ENCODE measurements around the gene RELL2. TPM values are rescaled to one million over a fixed set of nuclear protein-coding genes. Genes with fewer than 3 reads are reported as not detected.

RELL2 gene
- total and polyA plus RNA-seq, 7 donors: 0.11 to 1.5 (median 0.62) TPM; not detected in 1

DNA sequence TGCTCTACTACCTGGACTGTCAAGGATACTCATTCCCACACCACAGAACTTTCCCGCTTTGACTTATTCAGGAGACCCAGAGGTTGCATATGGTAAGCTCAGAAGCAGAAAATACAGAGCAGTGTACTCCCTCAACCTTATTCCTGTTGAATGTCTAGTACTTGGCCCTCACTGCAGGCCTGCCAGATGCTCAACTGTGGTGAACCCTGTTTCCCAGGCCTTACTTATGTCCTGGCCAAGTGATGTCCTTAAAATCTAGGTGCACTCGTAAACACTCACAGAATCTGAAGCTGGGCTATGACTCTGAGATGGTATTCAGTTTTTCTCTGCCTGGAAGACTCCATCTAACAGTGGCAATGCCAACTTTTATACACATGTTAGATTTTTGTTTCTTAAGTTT is 39.0 kb upstream of the RELL2 start:
- no peak for DNase-seq
- peak in 2 of 4 donors; percentile 56 to 63 for ATAC-seq
- WGBS, 3 donors: 61 to 80% (median 64%) methylated on average over 2 of the region's 2 CpGs
- Histone ChIP-seq H3K27ac (peak overlapping the region; percentile 95), H3K27me3 (ENCODE audit: insufficient read depth in 3 of 3, low read length in 2 of 3) (no peaks in the 10 kb centered on the region), H3K4me3 (peak overlapping the region; percentile 23), H3K36me3 (ENCODE audit: insufficient read depth in 1 of 2, low read depth in 1 of 2) (peaks cover 0 to 15% of the 10 kb centered on the region in 2 donors), H3K4me1 (peaks cover 81% of the 10 kb centered on the region), H3K9me3 (no peaks in the 10 kb centered on the region)
- TF ChIP-seq, protein P1, sequence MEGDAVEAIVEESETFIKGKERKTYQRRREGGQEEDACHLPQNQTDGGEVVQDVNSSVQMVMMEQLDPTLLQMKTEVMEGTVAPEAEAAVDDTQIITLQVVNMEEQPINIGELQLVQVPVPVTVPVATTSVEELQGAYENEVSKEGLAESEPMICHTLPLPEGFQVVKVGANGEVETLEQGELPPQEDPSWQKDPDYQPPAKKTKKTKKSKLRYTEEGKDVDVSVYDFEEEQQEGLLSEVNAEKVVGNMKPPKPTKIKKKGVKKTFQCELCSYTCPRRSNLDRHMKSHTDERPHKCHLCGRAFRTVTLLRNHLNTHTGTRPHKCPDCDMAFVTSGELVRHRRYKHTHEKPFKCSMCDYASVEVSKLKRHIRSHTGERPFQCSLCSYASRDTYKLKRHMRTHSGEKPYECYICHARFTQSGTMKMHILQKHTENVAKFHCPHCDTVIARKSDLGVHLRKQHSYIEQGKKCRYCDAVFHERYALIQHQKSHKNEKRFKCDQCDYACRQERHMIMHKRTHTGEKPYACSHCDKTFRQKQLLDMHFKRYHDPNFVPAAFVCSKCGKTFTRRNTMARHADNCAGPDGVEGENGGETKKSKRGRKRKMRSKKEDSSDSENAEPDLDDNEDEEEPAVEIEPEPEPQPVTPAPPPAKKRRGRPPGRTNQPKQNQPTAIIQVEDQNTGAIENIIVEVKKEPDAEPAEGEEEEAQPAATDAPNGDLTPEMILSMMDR (IDR thresholded peaks at IDR 0.05): no peak
- intact Hi-C loops (cut with DNase I): no loop called here

DNA sequence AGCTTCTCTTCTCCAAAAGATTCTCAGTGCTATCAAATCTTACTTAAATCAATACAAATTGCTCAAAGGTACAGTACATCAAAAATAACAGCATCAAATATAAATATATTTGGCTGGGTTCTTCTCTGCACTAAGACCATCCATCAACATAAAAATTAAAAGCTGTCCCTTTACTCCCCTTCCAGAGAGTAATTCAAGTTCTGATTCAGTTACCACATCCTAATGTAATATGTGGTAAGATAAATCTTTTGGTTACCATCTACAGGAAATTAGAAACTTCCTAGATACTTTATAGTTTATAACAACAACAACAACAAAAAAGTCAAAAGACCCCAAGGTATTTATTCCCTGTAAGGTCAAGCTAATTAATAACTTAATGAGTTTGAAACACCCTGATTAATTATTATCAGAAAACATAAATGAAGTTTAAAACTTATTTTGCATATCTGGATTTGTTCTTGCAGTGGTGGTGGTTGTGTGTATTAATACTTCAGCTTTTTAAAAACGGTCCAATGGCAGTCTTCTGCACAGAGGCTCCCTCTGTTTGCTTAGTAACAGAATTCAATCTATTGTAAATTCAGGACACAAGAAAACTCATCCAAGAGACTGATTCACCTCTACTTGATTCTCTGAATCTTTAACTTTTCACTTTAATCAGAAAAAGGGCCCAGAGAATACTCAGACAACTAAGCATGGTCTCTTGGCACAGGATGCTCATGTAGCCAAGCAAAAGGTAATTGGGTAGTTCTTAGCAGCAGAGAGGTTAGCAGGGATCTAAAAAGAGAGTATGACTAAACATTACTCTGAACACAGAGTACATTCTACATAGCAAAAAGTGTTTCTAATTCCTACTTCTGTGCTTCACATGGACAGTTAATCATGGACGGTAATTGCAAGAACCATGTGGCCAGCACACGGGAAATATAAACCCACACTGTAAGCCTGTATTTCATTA is 38.1 kb upstream of the RELL2 start:
- H3K4me1 ChIP-seq: peaks cover 83% of the 10 kb centered on the region
- H3K27me3 ChIP-seq (ENCODE audit: insufficient read depth in 3 of 3, low read length in 2 of 3): no peaks in the 10 kb centered on the region
- TF ChIP-seq, protein P1 (IDR thresholded peaks at IDR 0.05): no peak
- intact Hi-C loops (cut with DNase I): no loop called here
- H3K36me3 ChIP-seq (ENCODE audit: insufficient read depth in 1 of 2, low read depth in 1 of 2): peaks cover 0 to 8% of the 10 kb centered on the region in 2 donors
- 14 to 42% (median 22%) methylated on average over 3 of the region's 3 CpGs for WGBS, 3 donors
- H3K27ac ChIP-seq: peak overlapping the region; percentile 95
- ATAC-seq (peak; percentile 93 to 95 (median 93)), DNase-seq (no peak)
- peak overlapping the region; percentile 44 for H3K4me3 ChIP-seq
- no peaks in the 10 kb centered on the region for H3K9me3 ChIP-seq

DNA sequence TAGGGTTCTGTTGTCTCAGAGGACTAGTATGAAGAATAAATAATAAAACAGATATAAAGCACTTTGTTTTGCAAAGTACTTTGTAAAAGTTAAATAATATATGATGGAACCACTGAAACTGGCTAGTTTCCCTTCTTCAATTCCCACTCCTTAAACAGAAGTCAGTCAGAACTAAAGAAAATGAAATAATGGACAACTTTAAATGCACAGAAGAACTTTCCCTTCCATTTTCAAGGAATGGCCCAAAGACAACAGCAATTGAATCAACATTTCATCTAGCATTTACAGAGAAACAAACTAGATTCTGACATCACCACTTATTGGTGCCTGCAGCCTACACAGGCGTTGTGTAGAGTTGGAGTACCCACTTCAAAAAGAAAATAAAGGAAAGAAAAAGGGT is 34.2 kb upstream of the RELL2 start:
- ATAC-seq (no peak), DNase-seq (no peak)
- H3K4me1 ChIP-seq: peaks cover 82% of the 10 kb centered on the region
- no peaks in the 10 kb centered on the region for H3K27me3 ChIP-seq (ENCODE audit: insufficient read depth in 3 of 3, low read length in 2 of 3)
- TF ChIP-seq, protein P1 (IDR thresholded peaks at IDR 0.05): no peak
- no peaks in the 10 kb centered on the region for H3K9me3 ChIP-seq
- intact Hi-C loops (cut with DNase I): no loop called here
- no peaks in the 10 kb centered on the region for H3K36me3 ChIP-seq (ENCODE audit: insufficient read depth in 1 of 2, low read depth in 1 of 2)
- no peak overlapping the region for H3K4me3 ChIP-seq
- H3K27ac ChIP-seq: peak overlapping the region; percentile 80
- 93% methylated on average over 1 of the region's 1 CpG for WGBS, 3 donors

DNA sequence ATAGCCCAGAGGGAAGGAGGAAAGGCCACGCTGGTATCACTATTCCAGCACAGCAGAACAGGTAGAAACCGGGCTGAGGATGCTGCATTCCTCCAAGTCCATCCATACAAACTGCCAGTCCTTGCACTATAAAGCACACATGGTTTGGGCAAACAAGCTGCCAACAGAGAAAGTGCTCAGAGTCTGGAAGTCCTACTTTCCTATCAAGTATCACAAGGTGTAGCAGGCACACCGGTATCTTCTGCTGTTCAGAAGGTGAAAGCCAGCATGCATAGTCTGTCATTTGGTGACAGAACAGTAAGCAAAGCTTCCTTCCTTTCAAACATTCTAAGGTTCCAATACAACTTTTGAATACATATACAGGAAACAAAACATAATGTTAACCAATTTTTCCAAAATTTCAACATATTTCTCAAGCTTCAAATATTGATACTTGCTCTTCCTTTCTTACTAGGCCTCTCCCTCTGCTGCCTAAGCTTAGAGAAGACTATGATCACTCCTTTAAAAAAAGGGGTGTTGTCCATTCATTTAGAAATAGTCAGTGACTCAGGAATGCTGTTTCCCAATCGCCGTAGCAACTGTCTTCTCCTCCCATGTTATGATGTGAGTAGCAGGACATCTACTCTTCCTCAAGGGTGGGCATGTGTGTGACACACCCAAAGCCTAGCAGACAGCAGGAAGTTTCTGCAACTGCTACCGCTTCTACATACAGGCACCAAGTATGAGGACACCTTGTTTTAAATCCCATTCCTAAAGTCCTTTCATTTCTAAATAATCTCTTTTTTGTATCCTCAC is 32.7 kb upstream of the RELL2 start:
- H3K9me3 ChIP-seq: no peaks in the 10 kb centered on the region
- H3K4me1 ChIP-seq: peaks cover 82% of the 10 kb centered on the region
- ATAC-seq (peak; percentile 89 to 97 (median 96)), DNase-seq (peak; percentile 60 to 74)
- intact Hi-C loops (cut with DNase I): no loop called here
- TF ChIP-seq, protein P1 (IDR thresholded peaks at IDR 0.05): no peak
- 39 to 64% (median 46%) methylated on average over 6 of the region's 6 CpGs for WGBS, 3 donors
- H3K27me3 ChIP-seq (ENCODE audit: insufficient read depth in 3 of 3, low read length in 2 of 3): no peaks in the 10 kb centered on the region
- H3K4me3 ChIP-seq: no peak overlapping the region
- H3K36me3 ChIP-seq (ENCODE audit: insufficient read depth in 1 of 2, low read depth in 1 of 2): no peaks in the 10 kb centered on the region
- peak overlapping the region; percentile 80 for H3K27ac ChIP-seq

Measured in psoas muscle (tissue), 8 donors.